Measurements from ENCODE around the gene SPARC. TPM values are rescaled to one million over a fixed set of nuclear protein-coding genes. Genes with fewer than 3 reads are reported as not detected.

Gene SPARC
- total and polyA plus RNA-seq, 2 experiments from 2014 or later = 4,089 to 16,729 TPM

DNA sequence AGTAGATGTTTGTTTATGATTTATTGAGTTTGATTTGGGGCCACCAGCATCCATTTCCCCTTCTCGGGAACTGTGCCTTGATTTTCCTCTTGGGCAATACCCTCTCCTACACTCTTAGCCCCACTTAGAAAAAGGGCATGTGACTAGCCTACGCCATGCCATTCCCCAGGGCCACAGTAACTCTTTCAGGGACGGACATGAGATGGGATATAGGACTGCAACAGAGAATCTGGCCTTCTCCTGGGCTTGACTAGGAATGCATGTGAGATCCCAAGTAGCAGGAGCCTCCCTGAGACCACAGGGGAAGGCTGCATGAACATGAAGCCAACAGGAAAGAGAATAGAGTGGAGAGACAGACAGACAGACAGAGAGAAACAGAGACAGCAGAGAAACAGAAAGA is 30.7 kb upstream of the SPARC start:
- Histone ChIP-seq H4K20me1 (ENCODE audit: insufficient read depth, poor library complexity, severe bottlenecking) (no peaks in the 10 kb centered on the region), H3K9me3 (ENCODE audit: low read depth) (no peaks in the 10 kb centered on the region), H3K27ac (no peak overlapping the region), H3K4me3 (no peak overlapping the region), H3K36me3 (replicated peaks; ENCODE audit: insufficient read depth, low read depth) (no peaks in the 10 kb centered on the region), H3K9me2 (replicated peaks; ENCODE audit: insufficient read depth) (no peaks in the 10 kb centered on the region), H3K4me1 (ENCODE audit: insufficient read depth) (peaks cover 15% of the 10 kb centered on the region), H2AFZ (no peak overlapping the region), H3K4me2 (no peak overlapping the region), H3K79me2 (no peaks in the 10 kb centered on the region), H3K27me3 (no peaks in the 10 kb centered on the region)
- WGBS (ENCODE audit: low lambda C conversion rate, missing lambda C conversion rate) = 53% methylated on average over 3 of the region's 3 CpGs
- TF ChIP-seq EZH2phosphoT487 (IDR thresholded peaks at IDR 0.05; ENCODE audit: low read depth, severe bottlenecking, unreplicated experiment) (no peak), EZH2 (IDR thresholded peaks at IDR 0.05; ENCODE audit: borderline replicate concordance) (no peak)
- TF ChIP-seq, protein P1, sequence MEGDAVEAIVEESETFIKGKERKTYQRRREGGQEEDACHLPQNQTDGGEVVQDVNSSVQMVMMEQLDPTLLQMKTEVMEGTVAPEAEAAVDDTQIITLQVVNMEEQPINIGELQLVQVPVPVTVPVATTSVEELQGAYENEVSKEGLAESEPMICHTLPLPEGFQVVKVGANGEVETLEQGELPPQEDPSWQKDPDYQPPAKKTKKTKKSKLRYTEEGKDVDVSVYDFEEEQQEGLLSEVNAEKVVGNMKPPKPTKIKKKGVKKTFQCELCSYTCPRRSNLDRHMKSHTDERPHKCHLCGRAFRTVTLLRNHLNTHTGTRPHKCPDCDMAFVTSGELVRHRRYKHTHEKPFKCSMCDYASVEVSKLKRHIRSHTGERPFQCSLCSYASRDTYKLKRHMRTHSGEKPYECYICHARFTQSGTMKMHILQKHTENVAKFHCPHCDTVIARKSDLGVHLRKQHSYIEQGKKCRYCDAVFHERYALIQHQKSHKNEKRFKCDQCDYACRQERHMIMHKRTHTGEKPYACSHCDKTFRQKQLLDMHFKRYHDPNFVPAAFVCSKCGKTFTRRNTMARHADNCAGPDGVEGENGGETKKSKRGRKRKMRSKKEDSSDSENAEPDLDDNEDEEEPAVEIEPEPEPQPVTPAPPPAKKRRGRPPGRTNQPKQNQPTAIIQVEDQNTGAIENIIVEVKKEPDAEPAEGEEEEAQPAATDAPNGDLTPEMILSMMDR (IDR thresholded peaks at IDR 0.05; ENCODE audit: poor library complexity) = no peak
- DNase-seq (ENCODE audit: low spot score) = no peak

DNA sequence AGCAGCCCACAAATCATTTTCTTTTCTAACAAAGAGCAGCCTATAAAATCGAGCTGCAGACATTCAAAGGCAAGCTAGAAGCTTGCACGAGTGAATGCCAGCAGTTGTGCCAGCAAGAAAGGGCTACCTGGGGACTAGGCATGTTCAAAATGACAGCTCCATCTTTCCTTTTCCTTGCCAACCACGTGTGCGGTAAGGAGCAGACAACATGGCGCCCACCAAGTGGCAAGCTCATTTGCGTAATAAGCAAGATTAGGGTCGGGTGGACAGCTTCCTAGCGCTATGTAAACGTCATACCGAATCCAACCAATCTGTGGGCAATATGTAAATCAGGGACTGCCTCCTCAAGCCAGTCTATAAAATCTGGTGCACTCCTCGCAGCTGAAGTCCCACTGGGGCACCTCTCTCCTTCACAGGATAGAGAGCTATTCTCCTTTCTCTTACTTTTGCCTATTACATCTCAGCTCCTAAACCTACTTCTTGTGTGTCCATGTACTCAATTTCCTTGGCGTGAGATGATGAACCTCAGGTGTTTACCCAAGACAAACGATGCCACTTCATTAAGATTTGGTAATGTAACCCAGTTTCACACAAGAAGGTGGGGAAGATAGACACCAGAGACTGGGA is 22.5 kb upstream of the SPARC start:
- 87% methylated on average over 13 of the region's 13 CpGs for WGBS (ENCODE audit: low lambda C conversion rate, missing lambda C conversion rate)
- H3K27me3 ChIP-seq = no peaks in the 10 kb centered on the region
- H3K9me3 ChIP-seq (ENCODE audit: low read depth) = no peaks in the 10 kb centered on the region
- no peaks in the 10 kb centered on the region for H4K20me1 ChIP-seq (ENCODE audit: insufficient read depth, poor library complexity, severe bottlenecking)
- no peak for DNase-seq (ENCODE audit: low spot score)
- H3K79me2 ChIP-seq = no peaks in the 10 kb centered on the region
- H3K36me3 ChIP-seq (replicated peaks; ENCODE audit: insufficient read depth, low read depth) = no peaks in the 10 kb centered on the region
- no peak overlapping the region for H3K27ac ChIP-seq
- no peak overlapping the region for H3K4me2 ChIP-seq
- H3K9me2 ChIP-seq (replicated peaks; ENCODE audit: insufficient read depth) = no peaks in the 10 kb centered on the region
- no peak overlapping the region for H2AFZ ChIP-seq
- peaks cover under 1% of the 10 kb centered on the region for H3K4me1 ChIP-seq (ENCODE audit: insufficient read depth)
- TF ChIP-seq EZH2 (IDR thresholded peaks at IDR 0.05; ENCODE audit: borderline replicate concordance) (no peak), EZH2phosphoT487 (IDR thresholded peaks at IDR 0.05; ENCODE audit: low read depth, severe bottlenecking, unreplicated experiment) (no peak)
- TF ChIP-seq, protein P1 (IDR thresholded peaks at IDR 0.05; ENCODE audit: poor library complexity) = no peak
- no peak overlapping the region for H3K4me3 ChIP-seq

- peaks cover 9% of the 10 kb centered on the region for H3K4me1 ChIP-seq (ENCODE audit: insufficient read depth)
- H3K27ac ChIP-seq = no peak overlapping the region
- H2AFZ ChIP-seq = no peak overlapping the region
- no peaks in the 10 kb centered on the region for H4K20me1 ChIP-seq (ENCODE audit: insufficient read depth, poor library complexity, severe bottlenecking)
- H3K9me3 ChIP-seq (ENCODE audit: low read depth) = no peaks in the 10 kb centered on the region
- H3K4me2 ChIP-seq = no peak overlapping the region
- no peak overlapping the region for H3K4me3 ChIP-seq
- H3K36me3 ChIP-seq (replicated peaks; ENCODE audit: insufficient read depth, low read depth) = no peaks in the 10 kb centered on the region
- H3K27me3 ChIP-seq = no peaks in the 10 kb centered on the region
- H3K9me2 ChIP-seq (replicated peaks; ENCODE audit: insufficient read depth) = no peaks in the 10 kb centered on the region
- DNase-seq (ENCODE audit: low spot score) = no peak
- TF ChIP-seq EZH2 (IDR thresholded peaks at IDR 0.05; ENCODE audit: borderline replicate concordance) (no peak), EZH2phosphoT487 (IDR thresholded peaks at IDR 0.05; ENCODE audit: low read depth, severe bottlenecking, unreplicated experiment) (no peak)
- TF ChIP-seq, protein P1 (IDR thresholded peaks at IDR 0.05; ENCODE audit: poor library complexity) = no peak
- no peaks in the 10 kb centered on the region for H3K79me2 ChIP-seq
Observed at GRCh38 chr5:151708126-151708525, 21.4 kb upstream of the SPARC start.

Data from hepatocyte (in vitro differentiated cells).